Ovary (tissue), 10 donors: ENCODE results near the gene FAM53C. TPM values are rescaled to one million over a fixed set of nuclear protein-coding genes. Genes with fewer than 3 reads are reported as not detected.

Experiments
- DNase-seq, 5 donors: peaks; one replicate each; pipeline ENCODE4 v3.0.0-alpha.2; 2019 to 2020
- H3K27ac ChIP-seq, 2 donors: fragments of 200-600 bp; one replicate each; pipeline versions ENCODE4 v1.5.1 to v1.8.0; 2019 to 2022
- H3K27me3 ChIP-seq: fragments of 200-600 bp; one replicate; pipeline ENCODE4 v1.8.0; 2022
- H3K36me3 ChIP-seq: fragments of 200-600 bp; sonication (generic); one replicate; pipeline ENCODE4 v1.5.1; 2019
- H3K4me1 ChIP-seq: one replicate; pipeline ENCODE4 v1.8.1; 2013; ENCODE audit warnings: mild to moderate bottlenecking, moderate library complexity; ENCODE audit not compliant: insufficient read depth
- H3K4me3 ChIP-seq: fragments of 200-600 bp; sonication (generic); one replicate; pipeline ENCODE4 v1.5.1; 2017
- H3K9me3 ChIP-seq, 2 donors: fragments of 200-600 bp in 1 of 2; sonication (generic) in 1 of 2; one replicate each; pipeline versions ENCODE4 v1.5.1 to v1.8.1; 2013 to 2019; ENCODE audit warnings: mild to moderate bottlenecking in 1 of 2, moderate library complexity in 1 of 2
- EP300 ChIP-seq: sonication (generic); formaldehyde crosslinking; IDR thresholded peaks from one replicate; pipeline ENCODE4 v1.6.1; 2017; ENCODE audit warnings: antibody characterized with exemption
- POLR2A ChIP-seq: fragments of 450-650 bp; IDR thresholded peaks from one replicate; pipeline ENCODE4 v1.6.1; 2017; ENCODE audit warnings: antibody characterized with exemption, mild to moderate bottlenecking, moderate library complexity
- WGBS, 3 donors: extraction: QIAGEN DNeasy Blood & Tissue Kit in 1 of 3; methylation state at CpG; one replicate each; pipeline versions ENCODE4 v1.1.5 to v1.1.7; 2013 to 2017; 5-methylcytosine and 5-hydroxymethylcytosine counted together
- intact Hi-C, 4 donors: fragments of 100-400 bp; cut with DNase I; formaldehyde crosslinking; loops; one replicate each; pipeline versions ENCODE4 v1.11.0 to v1.15.1; 2022 to 2023
- long read RNA-seq, 3 donors: library from polyadenylated mRNA in 2 of 3; unstranded in 2 of 3; transcript quantifications; one replicate each; pipeline ENCODE4 v2.0.0 and lab custom pipeline, GENCODE V29; 2021 to 2026
- polyA plus RNA-seq, 2 donors: library from polyadenylated mRNA; stranded (reverse); fragments of 200-250 nt in 1 of 2; fragments of 350-450 nt in 1 of 2; fragmentation: Illumina TruSeq in 1 of 2; extraction: RNeasy Lipid Tissue Mini Kit (QIAGEN cat#74804) in 1 of 2; gene quantifications; one replicate each; pipeline ENCODE4 v1.2.3, GENCODE V29; 2013 to 2014
- total RNA-seq, 7 donors: library from RNA; depleted of rRNA in 2 of 7; stranded (reverse); fragments of >200 nt in 2 of 7; fragmentation: NEBNext Ultra II Directional in 3 of 7; extraction: Animal tissue kit (Norgen Biotek cat#: 25700) in 3 of 7; gene quantifications; one replicate each; pipeline versions ENCODE4 v1.1.0 to v1.2.4, GENCODE V29; 2016 to 2023
- TF ChIP-seq, protein P1 (sequence below), 3 donors: fragments of 450-650 bp in 2 of 3; fragments of 200-600 bp in 1 of 3; IDR thresholded peaks; one replicate each; pipeline versions ENCODE4 v1.5.1 to v1.8.0; 2016 to 2022; ENCODE audit warnings: antibody characterized with exemption in 3 of 3, mild to moderate bottlenecking in 1 of 3
- donor health status: DM: no; HTN: no; CAD: no; lungs with moderate emphysema.
- donor health status: DM: no; HTN: no; CAD: no.
- donor health status: Bipolar disorder and iron deficiency.
- donor health status: DM: yes; HTN: yes; CAD: no.
- donor health status: DM: no; HTN: no; CAD: no.
- donor health status: DM: yes; HTN: yes; CAD: no.

Gene FAM53C
- total RNA-seq, result 10 to 100 TPM; 14.2 to 29.3 (median 19.9) TPM
- polyA plus RNA-seq, result 10 to 100 TPM; 13.1 to 26.4 TPM
- long read RNA-seq, donor 1, partial matches to known transcripts, result 29 of 30 reads
- long read RNA-seq, donor 1, other reads (novel, unspliced or antisense), result 1 of 30 reads
- long read RNA-seq, donor 2, full-length matches to known transcripts, result 5 of 10 reads
- long read RNA-seq, donor 2, partial matches to known transcripts, result 5 of 10 reads
- long read RNA-seq, donor 2, other reads (novel, unspliced or antisense), result 0 of 10 reads
- long read RNA-seq, donor 3, full-length matches to known transcripts, result 11 of 49 reads
- long read RNA-seq, donor 3, partial matches to known transcripts, result 38 of 49 reads
- long read RNA-seq, donor 3, other reads (novel, unspliced or antisense), result 0 of 49 reads

DNA sequence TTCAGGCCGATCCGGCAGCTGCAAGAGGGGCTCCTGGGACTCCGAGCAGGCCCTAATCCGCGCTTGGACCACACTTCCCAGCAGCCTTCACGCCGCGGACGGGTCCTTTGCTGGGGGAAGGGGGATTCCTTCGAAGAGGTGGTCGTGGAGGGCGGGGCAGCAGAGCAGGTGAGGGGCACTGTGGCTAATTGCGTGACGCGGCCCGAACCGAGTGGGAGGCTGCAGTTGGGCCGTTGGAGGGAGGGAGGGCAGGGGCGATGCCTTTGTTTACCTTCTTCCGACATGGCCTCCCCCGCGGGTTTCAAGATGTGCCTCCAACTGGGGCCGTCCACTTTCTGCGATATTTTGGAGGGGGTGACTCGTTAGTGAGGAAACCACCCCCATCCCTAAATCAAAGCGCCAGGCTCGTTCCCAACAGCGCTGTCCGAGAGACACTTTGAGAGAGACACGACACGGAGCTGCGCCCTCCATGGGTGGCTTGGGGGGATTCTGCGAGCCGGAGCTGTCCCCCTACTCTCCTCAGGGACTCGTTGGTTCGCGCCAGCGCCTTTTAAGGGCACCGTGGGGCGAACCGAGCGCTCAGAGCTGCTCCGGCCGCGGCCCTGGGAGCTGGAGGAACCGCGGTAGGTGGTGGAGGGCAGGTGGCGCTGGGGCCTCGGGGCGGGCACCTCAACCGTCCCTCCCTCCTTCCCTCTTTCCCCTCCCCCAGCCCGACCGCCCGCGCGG, at the start of gene FAM53C:
FAM53C (plus strand) TSS at position 582 of the 726 bp plus-strand sequence. CDS start 3,070 bp downstream, outside the sequence.
- TF ChIP-seq, protein P1, sequence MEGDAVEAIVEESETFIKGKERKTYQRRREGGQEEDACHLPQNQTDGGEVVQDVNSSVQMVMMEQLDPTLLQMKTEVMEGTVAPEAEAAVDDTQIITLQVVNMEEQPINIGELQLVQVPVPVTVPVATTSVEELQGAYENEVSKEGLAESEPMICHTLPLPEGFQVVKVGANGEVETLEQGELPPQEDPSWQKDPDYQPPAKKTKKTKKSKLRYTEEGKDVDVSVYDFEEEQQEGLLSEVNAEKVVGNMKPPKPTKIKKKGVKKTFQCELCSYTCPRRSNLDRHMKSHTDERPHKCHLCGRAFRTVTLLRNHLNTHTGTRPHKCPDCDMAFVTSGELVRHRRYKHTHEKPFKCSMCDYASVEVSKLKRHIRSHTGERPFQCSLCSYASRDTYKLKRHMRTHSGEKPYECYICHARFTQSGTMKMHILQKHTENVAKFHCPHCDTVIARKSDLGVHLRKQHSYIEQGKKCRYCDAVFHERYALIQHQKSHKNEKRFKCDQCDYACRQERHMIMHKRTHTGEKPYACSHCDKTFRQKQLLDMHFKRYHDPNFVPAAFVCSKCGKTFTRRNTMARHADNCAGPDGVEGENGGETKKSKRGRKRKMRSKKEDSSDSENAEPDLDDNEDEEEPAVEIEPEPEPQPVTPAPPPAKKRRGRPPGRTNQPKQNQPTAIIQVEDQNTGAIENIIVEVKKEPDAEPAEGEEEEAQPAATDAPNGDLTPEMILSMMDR (IDR thresholded peaks at IDR 0.05), result peak in 1 of 3 donors; percentile 22
- peak; percentile 96 for TF ChIP-seq POLR2A
- peak; percentile 28 for TF ChIP-seq EP300
- H3K36me3 ChIP-seq, result no peaks in the 10 kb centered on the region
- H3K4me3 ChIP-seq, result peak within 1 kb of the TSS; percentile 60
- intact Hi-C loops, result no loop called here
- H3K27me3 ChIP-seq, result no peaks in the 10 kb centered on the region
- peak; percentile 92 to 95 (median 93) for DNase-seq
- H3K9me3 ChIP-seq, result no peaks in the 10 kb centered on the region
- peak within 1 kb of the TSS; percentile 93 to 98 for H3K27ac ChIP-seq
- peaks cover 5% of the 10 kb centered on the region for H3K4me1 ChIP-seq
- 0 to 1% (median 0%) methylated on average over 37 to 56 of the region's 56 CpGs for WGBS, 3 donors

DNA sequence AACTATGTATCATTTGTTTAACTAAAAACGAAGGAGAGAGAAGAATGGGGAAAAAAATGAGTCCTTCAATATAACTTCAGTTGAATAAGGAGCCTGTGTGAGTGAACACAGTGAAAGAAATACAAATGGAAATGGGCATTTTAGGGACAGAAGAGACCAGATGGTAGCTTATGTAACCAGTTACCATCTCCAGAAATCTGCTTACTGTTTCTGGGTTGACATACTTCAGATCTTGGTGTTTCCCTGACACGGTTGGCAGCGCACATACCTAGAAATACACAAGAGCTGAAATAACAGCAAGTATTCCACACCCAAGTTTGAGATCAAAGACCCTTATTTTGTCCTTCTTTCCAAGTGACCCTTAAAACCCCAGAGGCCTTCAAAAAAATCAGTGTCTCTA, 48.8 kb upstream of the FAM53C start:
- DNase-seq, result no peak
- Histone ChIP-seq H3K4me1 (no peaks in the 10 kb centered on the region), H3K27ac (no peak overlapping the region), H3K9me3 (no peaks in the 10 kb centered on the region), H3K27me3 (no peaks in the 10 kb centered on the region), H3K4me3 (no peak overlapping the region), H3K36me3 (no peaks in the 10 kb centered on the region)
- TF ChIP-seq, protein P1 (IDR thresholded peaks at IDR 0.05), result no peak
- TF ChIP-seq POLR2A, result no peak
- TF ChIP-seq EP300, result no peak
- WGBS, 3 donors, result 80 to 90% (median 86%) methylated on average over 3 of the region's 3 CpGs
- intact Hi-C loops, result no loop called here

DNA sequence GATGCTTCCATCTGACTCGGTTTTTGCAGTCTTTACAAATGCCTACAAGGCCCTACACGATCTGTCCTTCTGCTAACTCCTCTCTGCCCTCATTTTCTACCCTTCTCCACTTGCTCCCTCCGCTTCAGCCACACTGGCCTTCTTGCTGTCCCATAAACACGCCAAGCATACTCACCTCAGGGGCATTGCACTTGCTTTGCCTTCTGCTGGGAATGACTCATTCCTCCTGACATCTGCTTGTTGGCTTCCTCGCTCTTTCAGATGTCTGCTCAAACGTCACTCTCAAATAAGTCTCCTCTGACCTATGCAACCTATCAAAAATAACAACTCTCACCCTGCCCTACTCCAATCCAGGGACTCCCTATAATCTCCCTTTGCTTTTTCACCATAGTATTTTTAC, 34.7 kb upstream of the FAM53C start:
- Histone ChIP-seq H3K36me3 (no peaks in the 10 kb centered on the region), H3K4me1 (no peaks in the 10 kb centered on the region), H3K9me3 (no peaks in the 10 kb centered on the region), H3K27me3 (no peaks in the 10 kb centered on the region), H3K27ac (no peak overlapping the region), H3K4me3 (no peak overlapping the region)
- WGBS, 3 donors, result 83 to 88% (median 84%) methylated on average over 6 of the region's 6 CpGs
- intact Hi-C loops, result no loop called here
- DNase-seq, result no peak
- TF ChIP-seq, protein P1 (IDR thresholded peaks at IDR 0.05), result no peak
- TF ChIP-seq POLR2A (no peak), EP300 (no peak)

DNA sequence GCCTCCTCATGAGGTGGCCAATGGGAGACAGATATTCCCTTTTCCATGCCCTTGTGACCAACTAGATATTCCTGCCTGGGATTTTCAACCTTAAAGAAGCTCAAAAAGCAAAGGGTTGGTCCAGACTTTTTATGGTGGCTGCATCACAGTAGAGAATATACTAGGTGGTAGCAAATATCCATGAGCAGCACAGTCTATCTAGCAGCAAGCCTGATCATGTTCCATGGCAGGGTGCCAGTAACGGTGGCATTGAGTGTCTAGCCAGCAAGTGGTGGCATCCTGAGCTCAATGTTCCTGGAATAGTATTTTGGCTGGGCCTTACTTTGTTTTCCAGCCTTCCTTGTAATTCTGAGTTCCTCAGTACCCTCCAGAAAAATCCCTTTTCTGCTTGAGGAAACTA, 32.3 kb upstream of the FAM53C start:
- Histone ChIP-seq H3K4me1 (no peaks in the 10 kb centered on the region), H3K9me3 (no peaks in the 10 kb centered on the region), H3K4me3 (no peak overlapping the region), H3K36me3 (no peaks in the 10 kb centered on the region), H3K27me3 (no peaks in the 10 kb centered on the region), H3K27ac (no peak overlapping the region)
- peak in 1 of 5 donors; percentile 28 for DNase-seq
- intact Hi-C loops, result no loop called here
- TF ChIP-seq EP300, result no peak
- TF ChIP-seq, protein P1 (IDR thresholded peaks at IDR 0.05), result no peak
- WGBS, 3 donors, result 57 to 83% (median 62%) methylated on average over 1 of the region's 1 CpG
